PC-9 (cell line): ENCODE measurements around the gene CPE.

Experiments used
- EZH2 ChIP-seq: fragments of 200-600 bp; sonication (generic); IDR thresholded peaks from 2 replicates; pipeline ENCODE4 v1.8.0; 2017; ENCODE audit warnings: antibody characterized with exemption, low read depth
- TF ChIP-seq, protein P1 (sequence below): fragments of 200-600 bp; sonication (generic); conservative IDR thresholded peaks from 2 replicates; pipeline ENCODE4 v1.6.1; 2017; ENCODE audit warnings: mixed run types, antibody characterized with exemption, mild to moderate bottlenecking, moderate library complexity

DNA sequence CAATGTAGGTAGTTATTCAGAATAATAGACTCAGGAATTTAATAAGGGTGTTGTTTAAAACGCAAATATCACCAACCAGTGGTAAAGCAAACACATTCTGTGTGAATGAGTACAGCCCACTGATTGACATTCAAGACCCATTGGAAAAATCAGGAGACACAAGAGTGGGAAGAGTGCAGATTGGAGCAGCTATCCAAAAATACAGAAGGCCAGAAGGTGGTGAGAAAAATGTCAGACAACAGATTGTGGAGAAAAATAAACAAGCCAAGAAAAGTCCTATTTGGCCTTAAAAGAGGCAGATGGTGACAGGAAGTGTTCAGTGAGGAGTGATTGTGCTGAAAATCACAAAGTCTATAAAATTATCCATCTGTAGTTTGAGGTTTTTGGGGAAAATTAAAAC lies 39.3 kb downstream of the CPE start:
- TF ChIP-seq, protein P1, sequence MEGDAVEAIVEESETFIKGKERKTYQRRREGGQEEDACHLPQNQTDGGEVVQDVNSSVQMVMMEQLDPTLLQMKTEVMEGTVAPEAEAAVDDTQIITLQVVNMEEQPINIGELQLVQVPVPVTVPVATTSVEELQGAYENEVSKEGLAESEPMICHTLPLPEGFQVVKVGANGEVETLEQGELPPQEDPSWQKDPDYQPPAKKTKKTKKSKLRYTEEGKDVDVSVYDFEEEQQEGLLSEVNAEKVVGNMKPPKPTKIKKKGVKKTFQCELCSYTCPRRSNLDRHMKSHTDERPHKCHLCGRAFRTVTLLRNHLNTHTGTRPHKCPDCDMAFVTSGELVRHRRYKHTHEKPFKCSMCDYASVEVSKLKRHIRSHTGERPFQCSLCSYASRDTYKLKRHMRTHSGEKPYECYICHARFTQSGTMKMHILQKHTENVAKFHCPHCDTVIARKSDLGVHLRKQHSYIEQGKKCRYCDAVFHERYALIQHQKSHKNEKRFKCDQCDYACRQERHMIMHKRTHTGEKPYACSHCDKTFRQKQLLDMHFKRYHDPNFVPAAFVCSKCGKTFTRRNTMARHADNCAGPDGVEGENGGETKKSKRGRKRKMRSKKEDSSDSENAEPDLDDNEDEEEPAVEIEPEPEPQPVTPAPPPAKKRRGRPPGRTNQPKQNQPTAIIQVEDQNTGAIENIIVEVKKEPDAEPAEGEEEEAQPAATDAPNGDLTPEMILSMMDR, result no peak
- no peak for TF ChIP-seq EZH2
